Measurements from ENCODE around the gene SLIT2. TPM values are rescaled to one million over a fixed set of nuclear protein-coding genes. Genes with fewer than 3 reads are reported as not detected.
A peak's percentile ranks its signal among the peaks of the same experiment; 100 is the strongest.

Gene SLIT2
- total and polyA plus RNA-seq, 8 donors, result 0.68 to 9.1 (median 1.4) TPM

DNA sequence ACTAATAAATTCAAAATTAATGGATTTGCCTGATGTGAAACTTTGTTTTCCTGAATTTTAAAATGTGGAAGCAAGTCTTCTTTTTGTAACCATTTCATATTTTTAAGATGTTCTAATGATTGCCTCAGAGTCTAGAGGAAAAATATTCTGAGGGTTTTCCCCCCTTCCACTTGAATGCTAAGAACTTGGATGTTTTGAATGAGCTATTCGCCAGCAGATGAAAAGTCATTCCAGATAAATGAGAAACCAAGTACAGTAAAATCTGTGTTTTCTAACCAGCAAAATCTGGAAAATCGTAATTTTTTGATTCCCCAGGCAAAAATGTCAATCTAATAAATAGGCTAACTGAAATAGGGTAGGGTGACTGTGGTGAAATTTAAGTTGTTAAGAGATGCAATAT, 45.6 kb downstream of the SLIT2 start:
- Histone ChIP-seq H3K4me3 (no peak overlapping the region), H3K27me3 (no peaks in the 10 kb centered on the region), H3K27ac (no peak overlapping the region), H3K9me3 (no peaks in the 10 kb centered on the region), H3K36me3 (no peaks in the 10 kb centered on the region), H3K4me1 (no peaks in the 10 kb centered on the region)
- DNase-seq, result no peak
- intact Hi-C loops (cut with DNase I), result no loop called here
- no peak for FAIRE-seq
- whole genome bisulfite sequencing, 2 donors, result 46 to 66% methylated on average over 2 of the region's 2 CpGs
- TF ChIP-seq, protein P1, sequence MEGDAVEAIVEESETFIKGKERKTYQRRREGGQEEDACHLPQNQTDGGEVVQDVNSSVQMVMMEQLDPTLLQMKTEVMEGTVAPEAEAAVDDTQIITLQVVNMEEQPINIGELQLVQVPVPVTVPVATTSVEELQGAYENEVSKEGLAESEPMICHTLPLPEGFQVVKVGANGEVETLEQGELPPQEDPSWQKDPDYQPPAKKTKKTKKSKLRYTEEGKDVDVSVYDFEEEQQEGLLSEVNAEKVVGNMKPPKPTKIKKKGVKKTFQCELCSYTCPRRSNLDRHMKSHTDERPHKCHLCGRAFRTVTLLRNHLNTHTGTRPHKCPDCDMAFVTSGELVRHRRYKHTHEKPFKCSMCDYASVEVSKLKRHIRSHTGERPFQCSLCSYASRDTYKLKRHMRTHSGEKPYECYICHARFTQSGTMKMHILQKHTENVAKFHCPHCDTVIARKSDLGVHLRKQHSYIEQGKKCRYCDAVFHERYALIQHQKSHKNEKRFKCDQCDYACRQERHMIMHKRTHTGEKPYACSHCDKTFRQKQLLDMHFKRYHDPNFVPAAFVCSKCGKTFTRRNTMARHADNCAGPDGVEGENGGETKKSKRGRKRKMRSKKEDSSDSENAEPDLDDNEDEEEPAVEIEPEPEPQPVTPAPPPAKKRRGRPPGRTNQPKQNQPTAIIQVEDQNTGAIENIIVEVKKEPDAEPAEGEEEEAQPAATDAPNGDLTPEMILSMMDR (IDR thresholded peaks at IDR 0.05), result no peak
- no peak for ATAC-seq

DNA sequence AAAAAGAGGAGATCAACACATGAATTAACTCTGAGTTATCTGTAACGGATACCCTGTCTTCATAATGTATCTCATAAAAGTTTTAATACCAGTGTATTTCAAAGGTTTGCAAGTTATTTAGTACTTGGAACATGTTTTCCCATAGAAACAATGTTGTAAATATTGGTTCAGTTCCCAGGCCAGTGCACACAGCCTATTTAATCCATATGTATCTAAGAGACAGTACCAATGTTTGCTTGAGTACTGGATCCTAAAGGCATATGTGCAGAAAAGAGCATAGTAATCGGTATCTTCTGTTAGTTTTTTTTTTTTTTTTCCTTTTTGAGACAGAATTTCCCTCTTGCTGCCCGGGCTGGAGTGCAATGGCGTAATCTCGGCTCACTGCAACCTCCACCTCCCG, 46.1 kb downstream of the SLIT2 start:
- H3K4me3 ChIP-seq, result no peak overlapping the region
- H3K27ac ChIP-seq, result no peak overlapping the region
- no peak for DNase-seq
- no peak for FAIRE-seq
- intact Hi-C loops (cut with DNase I), result no loop called here
- TF ChIP-seq, protein P1 (IDR thresholded peaks at IDR 0.05), result no peak
- ATAC-seq, result no peak
- no peaks in the 10 kb centered on the region for H3K36me3 ChIP-seq
- no peaks in the 10 kb centered on the region for H3K9me3 ChIP-seq
- 79 to 90% methylated on average over 6 of the region's 6 CpGs for WGBS, 2 donors
- H3K4me1 ChIP-seq, result no peaks in the 10 kb centered on the region
- H3K27me3 ChIP-seq, result no peaks in the 10 kb centered on the region

DNA sequence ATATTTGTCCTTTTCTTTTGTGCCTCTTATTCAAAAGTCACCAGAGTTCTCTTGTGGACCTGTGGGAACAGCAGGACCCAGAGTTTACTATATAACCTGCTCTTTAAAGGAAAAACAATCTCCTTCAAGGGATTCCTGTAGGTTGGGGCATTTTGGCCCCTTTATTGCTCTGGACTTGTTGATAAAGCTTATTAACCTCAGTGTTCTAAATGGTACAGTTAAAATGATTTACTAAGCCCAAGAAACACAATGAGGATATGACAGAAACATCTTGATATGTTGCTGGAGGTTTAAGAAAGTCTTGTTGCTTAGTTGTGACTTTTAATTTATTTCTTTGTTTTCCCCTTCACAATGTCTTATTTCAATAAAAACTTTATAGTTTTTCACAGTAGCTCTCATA, 46.8 kb downstream of the SLIT2 start:
- ATAC-seq, result no peak
- Histone ChIP-seq H3K27me3 (no peaks in the 10 kb centered on the region), H3K9me3 (no peaks in the 10 kb centered on the region), H3K36me3 (no peaks in the 10 kb centered on the region), H3K4me1 (no peaks in the 10 kb centered on the region), H3K27ac (no peak overlapping the region), H3K4me3 (no peak overlapping the region)
- DNase-seq, result no peak
- intact Hi-C loops (cut with DNase I), result no loop called here
- TF ChIP-seq, protein P1 (IDR thresholded peaks at IDR 0.05), result no peak
- FAIRE-seq, result no peak

GRCh38 chr4:20298986-20299385, 47.3 kb downstream of the SLIT2 start:
- Histone ChIP-seq H3K27me3 (no peaks in the 10 kb centered on the region), H3K36me3 (no peaks in the 10 kb centered on the region), H3K4me1 (no peaks in the 10 kb centered on the region), H3K27ac (no peak overlapping the region), H3K4me3 (no peak overlapping the region), H3K9me3 (no peaks in the 10 kb centered on the region)
- FAIRE-seq, result no peak
- no peak for ATAC-seq
- no peak for DNase-seq
- intact Hi-C loops (cut with DNase I), result no loop called here
- TF ChIP-seq, protein P1 (IDR thresholded peaks at IDR 0.05), result no peak

GRCh38 chr4:20299515-20299914, 47.8 kb downstream of the SLIT2 start:
- H3K36me3 ChIP-seq, result no peaks in the 10 kb centered on the region
- H3K27me3 ChIP-seq, result no peaks in the 10 kb centered on the region
- H3K9me3 ChIP-seq, result no peaks in the 10 kb centered on the region
- DNase-seq (no peak), ATAC-seq (no peak), FAIRE-seq (no peak)
- TF ChIP-seq, protein P1 (IDR thresholded peaks at IDR 0.05), result peak in 1 of 4 donors; percentile 11
- 23 to 27% methylated on average over 3 of the region's 3 CpGs for WGBS, 2 donors
- H3K4me3 ChIP-seq, result no peak overlapping the region
- no peaks in the 10 kb centered on the region for H3K4me1 ChIP-seq
- no peak overlapping the region for H3K27ac ChIP-seq
- intact Hi-C loops (cut with DNase I), result no loop called here
